Cardiac fibroblast (primary cell): ENCODE results near the gene IMP3.

ENCODE experiments used
- DNase-seq, 2 donors: peaks; one replicate each; pipeline versions ENCODE4 v3.0.0 to v3.0.0-alpha.2; 2010; ENCODE audit warnings: low read depth in 2 of 2
- H3K4me3 ChIP-seq, 2 donors: replicated peaks in 1 of 2; 1 replicate in 1 of 2; 2 replicates in 1 of 2; pipeline ENCODE4 v1.5.1; 2011; ENCODE audit warnings: low read depth in 2 of 2, low read length in 2 of 2, mild to moderate bottlenecking in 2 of 2, moderate library complexity in 1 of 2
- CTCF ChIP-seq: IDR thresholded peaks from one replicate; pipeline ENCODE4 v1.5.1; 2011; ENCODE audit warnings: low read depth, mild to moderate bottlenecking, low read length, inconsistent platforms

The IMP3 gene

GRCh38 chr15:75594276-75594675, 45.7 kb downstream of the IMP3 start:
- TF ChIP-seq CTCF = no peak
- H3K4me3 ChIP-seq = no peak overlapping the region
- DNase-seq = no peak

- TF ChIP-seq CTCF = no peak
- no peak for DNase-seq
- H3K4me3 ChIP-seq = no peak overlapping the region
These were observed 48.2 kb downstream of the IMP3 start for GRCh38 chr15:75591655-75592364.

- DNase-seq = no peak
- no peak for TF ChIP-seq CTCF
- no peak overlapping the region for H3K4me3 ChIP-seq
These were observed 49.8 kb downstream of the IMP3 start for GRCh38 chr15:75590239-75590638.
